HG02938 (cell line): ENCODE measurements around the gene GGNBP2.
"Not testable (repeated sequence)": the region's sequence is repeated elsewhere in the genome, so short reads cannot be mapped to it uniquely, and the experiment has no call there.

Experiments
- ATAC-seq: cut with Tn5 transposase; IDR thresholded peaks from one replicate; pipeline ENCODE4 v1.9.1; 2021; ENCODE audit warnings: mild to moderate bottlenecking, moderate library complexity; ENCODE audit not compliant: unreplicated experiment

The GGNBP2 gene

GRCh38 chr17:36544307-36545076 lies at the start of gene GGNBP2:
TSS of gene GGNBP2 (plus strand) at chr17:36544919. CDS start at chr17:36545725, 806 bp downstream.
- ATAC-seq, result peak; percentile 56

- ATAC-seq, result no peak
Measured at GRCh38 chr17:36495076-36495578, 49.6 kb upstream of the GGNBP2 start.

GRCh38 chr17:36496018-36496789 lies 48.5 kb upstream of the GGNBP2 start:
- no peak for ATAC-seq

GRCh38 chr17:36498155-36498554 lies 46.6 kb upstream of the GGNBP2 start:
- no peak for ATAC-seq

GRCh38 chr17:36498560-36499300 lies 46.0 kb upstream of the GGNBP2 start:
- ATAC-seq, result no peak

GRCh38 chr17:36500745-36501225 lies 43.9 kb upstream of the GGNBP2 start:
- no peak for ATAC-seq

GRCh38 chr17:36501351-36501750 lies 43.4 kb upstream of the GGNBP2 start:
- no peak for ATAC-seq

- no peak for ATAC-seq
Measured at GRCh38 chr17:36501963-36502362, 42.8 kb upstream of the GGNBP2 start.

- ATAC-seq, result no peak
Measured at GRCh38 chr17:36503456-36504155, 41.1 kb upstream of the GGNBP2 start.

GRCh38 chr17:36504156-36504545 lies 40.6 kb upstream of the GGNBP2 start:
- ATAC-seq, result no peak

- ATAC-seq, result no peak
Measured at GRCh38 chr17:36505171-36505570, 39.5 kb upstream of the GGNBP2 start.

- ATAC-seq, result no peak
Measured at GRCh38 chr17:36506249-36506826, 38.4 kb upstream of the GGNBP2 start.

- ATAC-seq, result no peak
Measured at GRCh38 chr17:36506831-36507230, 37.9 kb upstream of the GGNBP2 start.

- ATAC-seq, result no peak
Measured at GRCh38 chr17:36507266-36507665, 37.5 kb upstream of the GGNBP2 start.

GRCh38 chr17:36508439-36508838 lies 36.3 kb upstream of the GGNBP2 start:
- ATAC-seq, result not testable (repeated sequence)

GRCh38 chr17:36509272-36509985 lies 35.3 kb upstream of the GGNBP2 start:
- no peak for ATAC-seq

GRCh38 chr17:36510636-36511035 lies 34.1 kb upstream of the GGNBP2 start:
- ATAC-seq, result no peak

- ATAC-seq, result no peak
Measured at GRCh38 chr17:36511216-36511615, 33.5 kb upstream of the GGNBP2 start.

- no peak for ATAC-seq
Measured at GRCh38 chr17:36512641-36513040, 32.1 kb upstream of the GGNBP2 start.

- ATAC-seq, result no peak
Measured at GRCh38 chr17:36514856-36515255, 29.9 kb upstream of the GGNBP2 start.
